Stomach (tissue), 9 donors: Measurements from ENCODE around the gene PPP3CA. TPM values are rescaled to one million over a fixed set of nuclear protein-coding genes. Genes with fewer than 3 reads are reported as not detected.

Source experiments
- DNase-seq, 2 donors: peaks; one replicate each; pipeline versions ENCODE4 v3.0.0 to v3.0.0-alpha.2; 2013 to 2019
- H3K27ac ChIP-seq, 5 donors: fragments of 200-600 bp in 4 of 5; sonication (generic) in 4 of 5; one replicate each; pipeline ENCODE4 v1.5.1; 2013 to 2019; ENCODE audit warnings: mild to moderate bottlenecking in 1 of 5, moderate library complexity in 1 of 5
- H3K27me3 ChIP-seq, 3 donors: fragments of 200-600 bp; sonication (generic); one replicate each; pipeline ENCODE4 v1.5.1; 2017 to 2019; ENCODE audit warnings: mixed run types in 1 of 3
- H3K36me3 ChIP-seq, 4 donors: fragments of 200-600 bp; sonication (generic); 1 replicate in 3 of 4; 2 replicates in 1 of 4; pipeline ENCODE4 v1.5.1; 2016 to 2019
- H3K4me1 ChIP-seq, 4 donors: fragments of 200-600 bp; sonication (generic); one replicate each; pipeline ENCODE4 v1.5.1; 2016 to 2019
- H3K4me3 ChIP-seq, 4 donors: fragments of 200-600 bp; sonication (generic) in 3 of 4; one replicate each; pipeline ENCODE4 v1.5.1; 2016 to 2019; ENCODE audit warnings: mild to moderate bottlenecking in 1 of 4
- H3K9me3 ChIP-seq, 4 donors: fragments of 200-600 bp; sonication (generic); one replicate each; pipeline ENCODE4 v1.5.1; 2016 to 2019
- EP300 ChIP-seq: sonication (generic); formaldehyde crosslinking; IDR thresholded peaks from one replicate; pipeline ENCODE4 v1.6.1; 2017; ENCODE audit warnings: antibody characterized with exemption
- POLR2A ChIP-seq, 4 donors: fragments of 450-650 bp; IDR thresholded peaks; one replicate each; pipeline ENCODE4 v1.6.1; 2016; ENCODE audit warnings: antibody characterized with exemption in 4 of 4, control low read depth in 2 of 4, mild to moderate bottlenecking in 1 of 4, moderate library complexity in 1 of 4
- POLR2AphosphoS5 ChIP-seq, 3 donors: sonication (generic); formaldehyde crosslinking; IDR thresholded peaks; one replicate each; pipeline ENCODE4 v1.6.1; 2016; ENCODE audit warnings: antibody characterized with exemption in 3 of 3
- WGBS, 5 donors: extraction: QIAGEN DNeasy Blood & Tissue Kit in 3 of 5; methylation state at CpG; one replicate each; pipeline versions ENCODE4 v1.1.5 to v1.1.7; 2013 to 2018; 5-methylcytosine and 5-hydroxymethylcytosine counted together
- intact Hi-C: fragments of 100-400 bp; cut with DNase I; formaldehyde crosslinking; loops from one replicate; pipeline ENCODE4 v1.15.1; 2023; ENCODE audit warnings: low total_unique reads
- polyA plus RNA-seq, 3 donors: library from polyadenylated mRNA; stranded (reverse); fragments of 200-250 nt; gene quantifications; one replicate each; pipeline ENCODE4 v1.2.3, GENCODE V29; 2013
- total RNA-seq, 5 donors: library from RNA; depleted of rRNA; stranded (reverse); fragments of >200 nt; gene quantifications; one replicate each; pipeline versions ENCODE4 v1.1.0 to v1.2.3, GENCODE V29; 2014 to 2016
- TF ChIP-seq, protein P1 (sequence below), 7 experiments: fragments of 450-650 bp in 4 of 7; fragments of 200-600 bp in 3 of 7; sonication (generic) in 3 of 7; IDR thresholded peaks; one replicate each; pipeline ENCODE4 v1.5.1; 2016 to 2019; ENCODE audit warnings: antibody characterized with exemption in 7 of 7, control low read depth in 2 of 7, mild to moderate bottlenecking in 1 of 7
- donor health status: healthy with polysubstance abuse.
- donor health status: Bipolar disorder and iron deficiency.
- donor health status: healthy.

Gene PPP3CA
- total and polyA plus RNA-seq, 8 donors = 8.9 to 62.4 (median 20.6) TPM

DNA sequence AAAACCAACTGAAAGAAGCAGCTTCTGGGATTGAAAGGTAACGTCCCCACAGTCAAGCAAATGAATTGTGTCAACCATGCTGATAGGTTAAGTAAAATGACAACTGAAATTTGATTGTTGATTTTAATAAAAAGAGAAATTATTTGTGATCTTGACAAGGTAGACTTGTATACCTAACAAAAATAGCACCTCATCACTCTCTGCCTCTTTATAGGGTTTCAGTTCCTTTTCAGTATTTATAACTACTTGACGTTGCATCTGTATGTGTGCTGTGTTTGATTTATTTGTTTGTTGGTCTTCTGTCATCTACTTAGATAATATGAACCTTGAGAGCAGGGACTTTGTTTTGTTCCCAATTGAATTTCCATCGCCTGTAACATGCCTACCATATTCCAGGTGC is 7.9 kb upstream of the PPP3CA start:
- H3K27ac ChIP-seq = no peak overlapping the region

DNA sequence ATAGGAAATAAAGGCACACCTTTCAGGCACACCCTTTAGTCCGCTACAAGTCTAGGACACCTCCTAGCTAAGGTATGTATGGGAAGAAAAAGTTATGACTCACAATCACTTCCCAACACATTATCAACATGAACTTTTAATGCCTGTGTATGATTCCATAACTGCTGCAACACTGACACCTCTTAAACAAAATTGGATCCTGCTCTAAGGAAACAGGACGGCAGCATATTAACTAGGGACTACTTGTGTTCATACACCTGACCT is 2.4 kb upstream of the PPP3CA start:
- H3K4me3 ChIP-seq = no peak overlapping the region
- H3K27me3 ChIP-seq = no peaks in the 10 kb centered on the region
- H3K27ac ChIP-seq = peak overlapping the region in 3 of 5 donors; percentile 95 to 98 (median 97)
- no peaks in the 10 kb centered on the region for H3K36me3 ChIP-seq
- WGBS, 5 donors = 57 to 79% (median 66%) methylated on average over 2 of the region's 2 CpGs
- H3K4me1 ChIP-seq = peaks cover 12 to 30% (median 26%) of the 10 kb centered on the region in 4 donors
- intact Hi-C loops = loop anchor here (10.0 kb wide), 1 partner anchor 155 kb away; no protein-coding TSS in a partner anchor
- H3K9me3 ChIP-seq = no peaks in the 10 kb centered on the region
- peak in 1 of 2 donors; percentile 25 for DNase-seq
- TF ChIP-seq, protein P1, sequence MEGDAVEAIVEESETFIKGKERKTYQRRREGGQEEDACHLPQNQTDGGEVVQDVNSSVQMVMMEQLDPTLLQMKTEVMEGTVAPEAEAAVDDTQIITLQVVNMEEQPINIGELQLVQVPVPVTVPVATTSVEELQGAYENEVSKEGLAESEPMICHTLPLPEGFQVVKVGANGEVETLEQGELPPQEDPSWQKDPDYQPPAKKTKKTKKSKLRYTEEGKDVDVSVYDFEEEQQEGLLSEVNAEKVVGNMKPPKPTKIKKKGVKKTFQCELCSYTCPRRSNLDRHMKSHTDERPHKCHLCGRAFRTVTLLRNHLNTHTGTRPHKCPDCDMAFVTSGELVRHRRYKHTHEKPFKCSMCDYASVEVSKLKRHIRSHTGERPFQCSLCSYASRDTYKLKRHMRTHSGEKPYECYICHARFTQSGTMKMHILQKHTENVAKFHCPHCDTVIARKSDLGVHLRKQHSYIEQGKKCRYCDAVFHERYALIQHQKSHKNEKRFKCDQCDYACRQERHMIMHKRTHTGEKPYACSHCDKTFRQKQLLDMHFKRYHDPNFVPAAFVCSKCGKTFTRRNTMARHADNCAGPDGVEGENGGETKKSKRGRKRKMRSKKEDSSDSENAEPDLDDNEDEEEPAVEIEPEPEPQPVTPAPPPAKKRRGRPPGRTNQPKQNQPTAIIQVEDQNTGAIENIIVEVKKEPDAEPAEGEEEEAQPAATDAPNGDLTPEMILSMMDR (IDR thresholded peaks at IDR 0.05) = no peak
- no peak for TF ChIP-seq EP300
- TF ChIP-seq POLR2AphosphoS5 (IDR thresholded peaks at IDR 0.05) = peak in 1 of 3 donors; percentile 37
- TF ChIP-seq POLR2A (IDR thresholded peaks at IDR 0.05) = no peak

More for the DNA sequence above, 7.9 kb upstream of the PPP3CA start:
- H3K9me3 ChIP-seq = no peaks in the 10 kb centered on the region
- no peaks in the 10 kb centered on the region for H3K27me3 ChIP-seq
- WGBS, 5 donors = 63 to 81% (median 72%) methylated on average over 3 of the region's 3 CpGs
- no peaks in the 10 kb centered on the region for H3K36me3 ChIP-seq
- H3K4me3 ChIP-seq = no peak overlapping the region
- intact Hi-C loops = no loop called here
- no peak for TF ChIP-seq POLR2A (IDR thresholded peaks at IDR 0.05)
- TF ChIP-seq POLR2AphosphoS5 (IDR thresholded peaks at IDR 0.05) = no peak
- TF ChIP-seq EP300 = no peak
- TF ChIP-seq, protein P1 (IDR thresholded peaks at IDR 0.05) = no peak
- DNase-seq = no peak
- H3K4me1 ChIP-seq = peaks cover 14 to 26% (median 16%) of the 10 kb centered on the region in 4 donors

DNA sequence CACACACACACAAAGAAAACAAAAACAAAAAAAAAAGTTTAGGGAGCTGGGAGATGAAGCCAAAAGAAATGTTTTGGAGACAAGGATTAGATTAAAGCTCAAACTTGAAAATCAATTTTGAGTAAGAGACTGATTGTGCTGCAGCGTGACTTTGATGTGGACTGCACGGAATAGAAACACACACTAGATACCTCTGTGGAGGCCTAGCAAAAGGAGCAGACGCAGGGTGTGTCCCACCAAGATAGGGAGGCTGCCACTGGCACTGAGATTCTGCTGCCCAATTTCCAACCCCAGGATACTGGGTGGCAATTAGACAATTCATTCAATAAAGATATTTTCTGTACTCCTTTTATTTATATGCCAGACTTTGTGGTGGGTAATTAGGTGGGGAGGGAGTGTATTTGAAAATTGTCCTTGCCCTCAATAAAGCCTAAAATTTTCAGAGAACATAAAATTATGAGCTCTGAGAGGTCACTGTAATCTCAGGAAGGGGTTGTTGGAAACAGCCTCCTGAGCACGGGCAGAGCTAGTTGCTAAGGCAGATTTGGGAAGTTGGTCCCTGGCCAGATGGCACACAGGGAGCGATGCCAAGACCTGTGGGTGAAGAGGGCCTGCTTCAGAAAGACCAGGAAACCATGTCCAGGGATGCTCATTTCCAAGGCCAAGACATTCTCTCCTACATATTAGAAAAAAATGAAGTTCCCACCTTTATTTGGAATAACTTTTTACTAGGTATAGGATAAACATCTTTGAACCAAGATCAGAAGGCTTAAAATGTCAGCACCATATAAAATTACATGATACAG is 1.9 kb upstream of the PPP3CA start:
- no peaks in the 10 kb centered on the region for H3K36me3 ChIP-seq
- peak overlapping the region in 4 of 5 donors; percentile 95 to 98 (median 96) for H3K27ac ChIP-seq
- H3K4me1 ChIP-seq = peaks cover 12 to 35% (median 31%) of the 10 kb centered on the region in 4 donors
- no peak for TF ChIP-seq POLR2AphosphoS5 (IDR thresholded peaks at IDR 0.05)
- TF ChIP-seq EP300 = no peak
- no peak for TF ChIP-seq POLR2A (IDR thresholded peaks at IDR 0.05)
- TF ChIP-seq, protein P1 (IDR thresholded peaks at IDR 0.05) = no peak
- no peaks in the 10 kb centered on the region for H3K27me3 ChIP-seq
- intact Hi-C loops = loop anchor here (10.0 kb wide), 1 partner anchor 154 kb away; no protein-coding TSS in a partner anchor
- H3K4me3 ChIP-seq = peak overlapping the region in 1 of 4 donors; percentile 91
- no peaks in the 10 kb centered on the region for H3K9me3 ChIP-seq
- WGBS, 5 donors = 28 to 42% (median 35%) methylated on average over 5 of the region's 5 CpGs
- DNase-seq = peak; percentile 49 to 80

DNA sequence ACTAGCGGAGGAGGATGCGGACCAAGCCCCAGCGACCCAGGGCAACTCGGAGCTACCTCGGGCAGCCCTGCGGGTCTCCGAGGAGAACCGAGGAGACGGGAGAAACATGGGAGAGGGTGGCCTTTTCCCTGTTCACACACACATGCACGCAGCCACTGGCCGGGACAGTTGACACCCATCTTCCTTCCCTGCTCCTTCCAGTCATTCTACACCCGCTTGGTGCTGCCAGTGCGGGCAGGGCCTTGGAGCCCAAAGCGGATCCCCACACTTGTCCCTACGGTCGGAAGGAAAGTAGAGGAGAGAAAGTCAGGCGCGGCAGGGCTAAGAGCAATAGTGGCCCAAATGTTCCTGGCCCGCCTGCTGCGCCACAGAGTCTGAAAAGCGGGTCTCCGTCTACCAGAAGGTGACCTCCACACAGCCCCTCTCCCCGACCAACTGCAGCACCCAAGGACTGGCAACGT is 1.1 kb upstream of the PPP3CA start:
- Histone ChIP-seq H3K36me3 (no peaks in the 10 kb centered on the region), H3K4me3 (peak overlapping the region; percentile 83 to 92 (median 87)), H3K4me1 (peaks cover 12 to 43% (median 37%) of the 10 kb centered on the region in 4 donors), H3K9me3 (no peaks in the 10 kb centered on the region), H3K27me3 (no peaks in the 10 kb centered on the region), H3K27ac (peak overlapping the region; percentile 90 to 98 (median 96))
- intact Hi-C loops = loop anchor here (10.0 kb wide), 1 partner anchor 154 kb away; no protein-coding TSS in a partner anchor
- no peak for TF ChIP-seq POLR2AphosphoS5 (IDR thresholded peaks at IDR 0.05)
- TF ChIP-seq, protein P1 (IDR thresholded peaks at IDR 0.05) = no peak
- TF ChIP-seq EP300 = no peak
- TF ChIP-seq POLR2A (IDR thresholded peaks at IDR 0.05) = no peak
- peak in 1 of 2 donors; percentile 38 for DNase-seq
- 3 to 9% (median 6%) methylated on average over 20 to 24 of the region's 24 CpGs for WGBS, 5 donors
